ENCODE results near the gene CCDC188. TPM values are rescaled to one million over a fixed set of nuclear protein-coding genes. Genes with fewer than 3 reads are reported as not detected.
A peak's percentile ranks its signal among the peaks of the same experiment; 100 is the strongest.

The CCDC188 gene
- total and polyA plus RNA-seq, 2 donors (not counting 1 experiment from before 2014, with no cell fraction given) = 0.33 to 0.59 TPM

GRCh38 chr22:20186871-20187546, 36.2 kb upstream of the CCDC188 start:
- Histone ChIP-seq H3K4me1 (ENCODE audit: control insufficient read depth, extremely low read depth, insufficient read depth, low read length) (no peaks in the 10 kb centered on the region), H2AFZ (ENCODE audit: low read length) (no peak overlapping the region), H3K36me3 (ENCODE audit: control insufficient read depth, insufficient read depth, low read length) (no peaks in the 10 kb centered on the region), H3K4me3 (replicated peaks in 1 of 4; ENCODE audit: control extremely low read depth in 1 of 4, insufficient read depth in 1 of 4, low read depth in 3 of 4, low read length in 4 of 4) (no peak overlapping the region), H3K9me3 (ENCODE audit: control insufficient read depth, insufficient read depth, low read depth, low read length) (no peaks in the 10 kb centered on the region), H3K27me3 (ENCODE audit: control insufficient read depth, insufficient read depth, low read length) (no peaks in the 10 kb centered on the region), H3K27ac (ENCODE audit: insufficient read depth, low read length) (no peak overlapping the region), H3K9ac (ENCODE audit: insufficient read depth, low read length) (no peak overlapping the region), H3K79me2 (ENCODE audit: control insufficient read depth, insufficient read depth, low read length) (no peaks in the 10 kb centered on the region), H3K4me2 (ENCODE audit: extremely low read depth, insufficient read depth, low read length) (no peak overlapping the region), H4K20me1 (ENCODE audit: control insufficient read depth, extremely low read depth, insufficient read depth, low read length) (peaks cover 2% of the 10 kb centered on the region)
- no peak for DNase-seq (ENCODE audit: low read depth in 2 of 2)
- no peak for TF ChIP-seq EZH2 (IDR thresholded peaks at IDR 0.05; ENCODE audit: low read length, missing control alignments)

- Histone ChIP-seq H2AFZ (ENCODE audit: low read length) (no peak overlapping the region), H3K4me2 (ENCODE audit: extremely low read depth, insufficient read depth, low read length) (no peak overlapping the region), H3K27ac (ENCODE audit: insufficient read depth, low read length) (no peak overlapping the region), H4K20me1 (ENCODE audit: control insufficient read depth, extremely low read depth, insufficient read depth, low read length) (peaks cover 2% of the 10 kb centered on the region), H3K9me3 (ENCODE audit: control insufficient read depth, insufficient read depth, low read depth, low read length) (no peaks in the 10 kb centered on the region), H3K27me3 (ENCODE audit: control insufficient read depth, insufficient read depth, low read length) (no peaks in the 10 kb centered on the region), H3K36me3 (ENCODE audit: control insufficient read depth, insufficient read depth, low read length) (no peaks in the 10 kb centered on the region), H3K4me3 (replicated peaks in 1 of 4; ENCODE audit: control extremely low read depth in 1 of 4, insufficient read depth in 1 of 4, low read depth in 3 of 4, low read length in 4 of 4) (no peak overlapping the region), H3K4me1 (ENCODE audit: control insufficient read depth, extremely low read depth, insufficient read depth, low read length) (no peaks in the 10 kb centered on the region), H3K79me2 (ENCODE audit: control insufficient read depth, insufficient read depth, low read length) (no peaks in the 10 kb centered on the region), H3K9ac (ENCODE audit: insufficient read depth, low read length) (no peak overlapping the region)
- DNase-seq (ENCODE audit: low read depth in 2 of 2) = no peak
- TF ChIP-seq, protein P1, sequence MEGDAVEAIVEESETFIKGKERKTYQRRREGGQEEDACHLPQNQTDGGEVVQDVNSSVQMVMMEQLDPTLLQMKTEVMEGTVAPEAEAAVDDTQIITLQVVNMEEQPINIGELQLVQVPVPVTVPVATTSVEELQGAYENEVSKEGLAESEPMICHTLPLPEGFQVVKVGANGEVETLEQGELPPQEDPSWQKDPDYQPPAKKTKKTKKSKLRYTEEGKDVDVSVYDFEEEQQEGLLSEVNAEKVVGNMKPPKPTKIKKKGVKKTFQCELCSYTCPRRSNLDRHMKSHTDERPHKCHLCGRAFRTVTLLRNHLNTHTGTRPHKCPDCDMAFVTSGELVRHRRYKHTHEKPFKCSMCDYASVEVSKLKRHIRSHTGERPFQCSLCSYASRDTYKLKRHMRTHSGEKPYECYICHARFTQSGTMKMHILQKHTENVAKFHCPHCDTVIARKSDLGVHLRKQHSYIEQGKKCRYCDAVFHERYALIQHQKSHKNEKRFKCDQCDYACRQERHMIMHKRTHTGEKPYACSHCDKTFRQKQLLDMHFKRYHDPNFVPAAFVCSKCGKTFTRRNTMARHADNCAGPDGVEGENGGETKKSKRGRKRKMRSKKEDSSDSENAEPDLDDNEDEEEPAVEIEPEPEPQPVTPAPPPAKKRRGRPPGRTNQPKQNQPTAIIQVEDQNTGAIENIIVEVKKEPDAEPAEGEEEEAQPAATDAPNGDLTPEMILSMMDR (conservative IDR thresholded peaks at IDR 0.05 in 1 of 2, IDR thresholded peaks at IDR 0.05 in 1 of 2; ENCODE audit: low read depth in 1 of 2, low read length in 2 of 2) = peak in 1 of 2 donors; percentile 6
- no peak for TF ChIP-seq EZH2 (IDR thresholded peaks at IDR 0.05; ENCODE audit: low read length, missing control alignments)
Observed at GRCh38 chr22:20186183-20186870, 35.5 kb upstream of the CCDC188 start.

DNA sequence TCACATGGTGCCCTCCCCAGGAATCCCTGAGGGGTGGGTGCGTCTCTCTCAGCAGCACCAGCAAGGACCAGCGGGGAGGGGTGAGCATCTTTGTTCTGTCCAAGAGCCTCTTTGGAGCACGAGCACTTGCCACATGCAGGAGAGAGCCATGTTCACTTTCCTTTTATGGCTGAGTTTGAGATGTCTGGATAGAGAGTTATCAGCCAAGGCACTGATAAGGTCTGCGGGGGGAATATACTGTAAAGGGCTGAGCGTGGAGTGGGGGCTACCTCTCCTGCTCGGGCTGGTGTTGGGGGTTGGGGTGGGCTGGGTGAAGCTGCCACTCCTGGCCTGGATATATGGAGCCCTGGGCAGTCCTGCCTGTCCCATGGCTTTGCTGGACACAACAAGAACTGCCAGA, 34.9 kb upstream of the CCDC188 start:
- Histone ChIP-seq H3K4me2 (ENCODE audit: extremely low read depth, insufficient read depth, low read length) (no peak overlapping the region), H2AFZ (ENCODE audit: low read length) (no peak overlapping the region), H3K27me3 (ENCODE audit: control insufficient read depth, insufficient read depth, low read length) (no peaks in the 10 kb centered on the region), H3K36me3 (ENCODE audit: control insufficient read depth, insufficient read depth, low read length) (no peaks in the 10 kb centered on the region), H4K20me1 (ENCODE audit: control insufficient read depth, extremely low read depth, insufficient read depth, low read length) (peaks cover 2% of the 10 kb centered on the region), H3K79me2 (ENCODE audit: control insufficient read depth, insufficient read depth, low read length) (no peaks in the 10 kb centered on the region), H3K4me3 (replicated peaks in 1 of 4; ENCODE audit: control extremely low read depth in 1 of 4, insufficient read depth in 1 of 4, low read depth in 3 of 4, low read length in 4 of 4) (no peak overlapping the region), H3K4me1 (ENCODE audit: control insufficient read depth, extremely low read depth, insufficient read depth, low read length) (no peaks in the 10 kb centered on the region), H3K9ac (ENCODE audit: insufficient read depth, low read length) (no peak overlapping the region), H3K27ac (ENCODE audit: insufficient read depth, low read length) (no peak overlapping the region), H3K9me3 (ENCODE audit: control insufficient read depth, insufficient read depth, low read depth, low read length) (no peaks in the 10 kb centered on the region)
- no peak for DNase-seq (ENCODE audit: low read depth in 2 of 2)
- no peak for TF ChIP-seq EZH2 (IDR thresholded peaks at IDR 0.05; ENCODE audit: low read length, missing control alignments)
- TF ChIP-seq, protein P1 (conservative IDR thresholded peaks at IDR 0.05 in 1 of 2, IDR thresholded peaks at IDR 0.05 in 1 of 2; ENCODE audit: low read depth in 1 of 2, low read length in 2 of 2) = no peak

All from fibroblast of lung (primary cell).